K562 (cell line): ENCODE data around the gene EME1. TPM values are rescaled to one million over a fixed set of nuclear protein-coding genes. Genes with fewer than 3 reads are reported as not detected.

ENCODE experiments used
- CBX5 ChIP-seq: IDR thresholded peaks from 2 replicates; pipeline ENCODE4 v1.6.1; 2014; ENCODE audit warnings: low read depth, borderline replicate concordance
- MCM5 ChIP-seq: fragments of 450-650 bp; IDR thresholded peaks from 2 replicates; pipeline ENCODE4 v1.6.1; 2016; ENCODE audit warnings: low read depth
- MCM7 ChIP-seq, 2 experiments: fragments of 450-650 bp; IDR thresholded peaks; 2 replicates each; pipeline ENCODE4 v1.6.1; 2016 to 2018
- MXI1 ChIP-seq: IDR thresholded peaks from 2 replicates; pipeline ENCODE4 v1.6.1; 2011; ENCODE audit warnings: low read depth, mild to moderate bottlenecking, improper control_type of control experiment, low read length
- NFRKB ChIP-seq: fragments of 450-650 bp; IDR thresholded peaks from 2 replicates; pipeline ENCODE4 v1.6.1; 2016; ENCODE audit warnings: low read depth
- NR1H2 ChIP-seq: sonication (generic); formaldehyde crosslinking; IDR thresholded peaks from 2 replicates; pipeline ENCODE4 v1.4.0; 2020; ENCODE audit warnings: mild to moderate bottlenecking, missing genetic modification reagents
- NR3C1 ChIP-seq: sonication (generic); formaldehyde crosslinking; IDR thresholded peaks from 2 replicates; pipeline ENCODE4 v1.8.1; 2022; ENCODE audit warnings: missing genetic modification reagents
- PPARD ChIP-seq: fragments of 250-450 bp; sonication (Bioruptor Pico); IDR thresholded peaks from 2 replicates; pipeline ENCODE4 v1.8.0; 2022; ENCODE audit warnings: inconsistent platforms, mild to moderate bottlenecking, moderate library complexity
- SMAD2 ChIP-seq: fragments of 150-350 bp; IDR thresholded peaks from 2 replicates; pipeline ENCODE4 v1.6.1; 2014; ENCODE audit warnings: low read depth, mild to moderate bottlenecking, low read length
- TBP ChIP-seq: optimal IDR thresholded peaks from 2 replicates; pipeline ENCODE3; 2011; ENCODE audit warnings: low read depth, low read length, improper control_type of control experiment
- TCF3 ChIP-seq: sonication (generic); formaldehyde crosslinking; IDR thresholded peaks from 2 replicates; pipeline ENCODE4 v1.4.0; 2020; ENCODE audit warnings: mild to moderate bottlenecking, missing genetic modification reagents
- ZNF217 ChIP-seq: sonication (generic); formaldehyde crosslinking; IDR thresholded peaks from 2 replicates; pipeline ENCODE4 v1.8.0; 2022; ENCODE audit warnings: mild to moderate bottlenecking, missing genetic modification reagents
- ZNF3 ChIP-seq: fragments of 250-450 bp; sonication (Bioruptor Pico); IDR thresholded peaks from 2 replicates; pipeline ENCODE4 v1.5.0; 2021; ENCODE audit warnings: mild to moderate bottlenecking, moderate library complexity
- ZNF347 ChIP-seq: fragments of 450-650 bp; formaldehyde crosslinking; IDR thresholded peaks from 2 replicates; pipeline ENCODE4 v1.4.0; 2020; ENCODE audit warnings: low read depth, mild to moderate bottlenecking, moderate library complexity
- polyA plus RNA-seq, 8 experiments: library from polyadenylated mRNA; depleted of rRNA in 4 of 8; stranded (reverse) in 5 of 8; unstranded in 3 of 8; fragments of >200 nt; fragmentation: Nextera tagmentation in 2 of 8; fragmentation: Illumina TruSeq in 1 of 8; extraction: Ambion mirVana in 2 of 8; extraction: Trizol in 1 of 8; gene quantifications; 2 replicates each; pipeline versions ENCODE4 v1.2.1 to v1.2.3, GENCODE V29; 2011 to 2014; ENCODE audit warnings: inconsistent platforms in 1 of 8, missing spikeins in 1 of 8
- total RNA-seq, 7 experiments: library from RNA; depleted of rRNA in 6 of 7; stranded (reverse); fragments of >200 nt in 6 of 7; fragmentation: Illumina TruSeq in 2 of 7; extraction: Trizol in 2 of 7; gene quantifications; 2 replicates each; pipeline versions ENCODE4 v1.2.1 to v1.2.3, GENCODE V29; 2011 to 2021; ENCODE audit warnings: low replicate concordance in 1 of 7
- TF ChIP-seq, protein P1 (sequence below): fragments of 450-650 bp; IDR thresholded peaks from 2 replicates; pipeline ENCODE4 v1.6.1; 2014; ENCODE audit warnings: low read depth, mild to moderate bottlenecking, moderate library complexity, borderline replicate concordance
- TF ChIP-seq, protein P2 (sequence below): sonication (generic); formaldehyde crosslinking; IDR thresholded peaks from 2 replicates; pipeline ENCODE4 v1.8.0; 2022; ENCODE audit warnings: mild to moderate bottlenecking, missing genetic modification reagents
- TF ChIP-seq, protein P3 (sequence below): sonication (generic); formaldehyde crosslinking; IDR thresholded peaks from 2 replicates; pipeline ENCODE4 v1.9.0; 2022; ENCODE audit warnings: mild to moderate bottlenecking, missing genetic modification reagents
- TF ChIP-seq, protein P4 (sequence below): fragments of 250-450 bp; sonication (Bioruptor Pico); IDR thresholded peaks from 2 replicates; pipeline ENCODE4 v1.4.0; 2020; ENCODE audit warnings: borderline replicate concordance
- TF ChIP-seq, protein P5 (sequence below): fragments of 450-650 bp; formaldehyde crosslinking; conservative IDR thresholded peaks from 2 replicates; pipeline ENCODE4 v1.4.0; 2022; ENCODE audit warnings: mild to moderate bottlenecking, missing genetic modification characterization
- TF ChIP-seq, protein P6 (sequence below): fragments of 450-650 bp; IDR thresholded peaks from 2 replicates; pipeline ENCODE4 v1.7.0; 2016; ENCODE audit warnings: borderline replicate concordance

Gene EME1
- total and polyA plus RNA-seq, 9 of the 15 experiments (the other 6 are each of a cell fraction or from before 2014, with no cell fraction given), result 14.6 to 44.1 (median 24.0) TPM

DNA sequence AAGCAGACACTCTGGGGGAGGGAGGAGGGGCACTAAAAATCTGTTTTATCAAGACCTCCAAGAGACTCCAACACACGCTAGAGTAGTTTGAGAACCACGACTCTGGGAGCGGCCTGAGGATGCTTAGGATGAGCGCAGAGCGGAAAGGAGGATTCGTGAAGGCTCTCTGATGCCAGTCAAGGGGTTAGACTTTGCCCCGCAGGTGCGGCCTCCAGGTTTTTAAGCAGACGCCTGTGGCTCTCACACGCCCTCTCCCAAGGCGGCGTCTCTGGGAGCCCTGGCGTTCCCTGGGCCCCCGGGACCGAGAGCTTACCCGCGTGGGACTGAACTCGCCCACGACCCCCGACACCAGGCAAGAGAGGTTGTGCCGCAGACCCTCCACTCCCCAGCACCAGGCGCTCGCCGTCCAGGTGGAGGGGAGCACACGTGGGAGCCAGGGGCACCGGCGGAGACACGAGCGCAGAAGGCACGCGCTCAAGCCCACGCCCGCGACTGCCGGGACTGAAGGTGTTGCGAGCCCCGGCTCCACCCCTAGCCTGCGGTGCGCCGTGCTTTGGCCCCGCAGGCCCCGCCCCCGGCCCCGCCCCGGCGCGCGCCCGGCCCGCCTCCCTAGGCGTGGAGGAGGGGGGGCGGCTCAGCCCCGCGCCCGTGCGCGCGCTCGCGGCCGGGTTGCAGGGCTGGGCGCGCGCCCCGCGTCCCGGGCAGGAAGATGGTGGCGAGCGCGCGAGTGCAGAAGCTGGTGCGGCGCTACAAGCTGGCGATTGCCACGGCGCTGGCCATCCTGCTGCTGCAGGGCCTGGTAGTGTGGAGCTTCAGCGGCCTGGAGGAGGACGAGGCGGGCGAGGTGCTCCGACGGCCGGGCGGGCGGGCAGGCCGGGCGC is 27.4 kb upstream of the EME1 start, which contains the start of gene XYLT2 (continued):
- TF ChIP-seq, protein P1, sequence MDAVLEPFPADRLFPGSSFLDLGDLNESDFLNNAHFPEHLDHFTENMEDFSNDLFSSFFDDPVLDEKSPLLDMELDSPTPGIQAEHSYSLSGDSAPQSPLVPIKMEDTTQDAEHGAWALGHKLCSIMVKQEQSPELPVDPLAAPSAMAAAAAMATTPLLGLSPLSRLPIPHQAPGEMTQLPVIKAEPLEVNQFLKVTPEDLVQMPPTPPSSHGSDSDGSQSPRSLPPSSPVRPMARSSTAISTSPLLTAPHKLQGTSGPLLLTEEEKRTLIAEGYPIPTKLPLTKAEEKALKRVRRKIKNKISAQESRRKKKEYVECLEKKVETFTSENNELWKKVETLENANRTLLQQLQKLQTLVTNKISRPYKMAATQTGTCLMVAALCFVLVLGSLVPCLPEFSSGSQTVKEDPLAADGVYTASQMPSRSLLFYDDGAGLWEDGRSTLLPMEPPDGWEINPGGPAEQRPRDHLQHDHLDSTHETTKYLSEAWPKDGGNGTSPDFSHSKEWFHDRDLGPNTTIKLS, result no peak
- TF ChIP-seq, protein P2, sequence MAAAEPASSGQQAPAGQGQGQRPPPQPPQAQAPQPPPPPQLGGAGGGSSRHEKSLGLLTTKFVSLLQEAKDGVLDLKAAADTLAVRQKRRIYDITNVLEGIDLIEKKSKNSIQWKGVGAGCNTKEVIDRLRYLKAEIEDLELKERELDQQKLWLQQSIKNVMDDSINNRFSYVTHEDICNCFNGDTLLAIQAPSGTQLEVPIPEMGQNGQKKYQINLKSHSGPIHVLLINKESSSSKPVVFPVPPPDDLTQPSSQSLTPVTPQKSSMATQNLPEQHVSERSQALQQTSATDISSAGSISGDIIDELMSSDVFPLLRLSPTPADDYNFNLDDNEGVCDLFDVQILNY (CRISPR knock-in tag), result no peak
- TF ChIP-seq TCF3 (CRISPR knock-in tag) (no peak), MXI1 (no peak), MCM5 (no peak), CBX5 (no peak), NFRKB (no peak), NR3C1 (CRISPR knock-in tag) (0 out of 2 replicates have a peak, but pooled peaks have one; percentile 44), ZNF347 (CRISPR knock-in tag) (no peak), MCM7 (IDR thresholded peaks at IDR 0.05) (no peak), SMAD2 (no peak), ZNF217 (CRISPR knock-in tag) (no peak), TBP (peak; percentile 41), PPARD (CRISPR knock-in tag) (no peak), ZNF3 (CRISPR knock-in tag) (no peak), NR1H2 (peak; percentile 56; the same call in 1 of the 2 replicates)
- TF ChIP-seq, protein P3, sequence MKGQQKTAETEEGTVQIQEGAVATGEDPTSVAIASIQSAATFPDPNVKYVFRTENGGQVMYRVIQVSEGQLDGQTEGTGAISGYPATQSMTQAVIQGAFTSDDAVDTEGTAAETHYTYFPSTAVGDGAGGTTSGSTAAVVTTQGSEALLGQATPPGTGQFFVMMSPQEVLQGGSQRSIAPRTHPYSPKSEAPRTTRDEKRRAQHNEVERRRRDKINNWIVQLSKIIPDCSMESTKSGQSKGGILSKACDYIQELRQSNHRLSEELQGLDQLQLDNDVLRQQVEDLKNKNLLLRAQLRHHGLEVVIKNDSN, result peak; percentile 41; the same call in 1 of the 2 replicates
- TF ChIP-seq, protein P4, sequence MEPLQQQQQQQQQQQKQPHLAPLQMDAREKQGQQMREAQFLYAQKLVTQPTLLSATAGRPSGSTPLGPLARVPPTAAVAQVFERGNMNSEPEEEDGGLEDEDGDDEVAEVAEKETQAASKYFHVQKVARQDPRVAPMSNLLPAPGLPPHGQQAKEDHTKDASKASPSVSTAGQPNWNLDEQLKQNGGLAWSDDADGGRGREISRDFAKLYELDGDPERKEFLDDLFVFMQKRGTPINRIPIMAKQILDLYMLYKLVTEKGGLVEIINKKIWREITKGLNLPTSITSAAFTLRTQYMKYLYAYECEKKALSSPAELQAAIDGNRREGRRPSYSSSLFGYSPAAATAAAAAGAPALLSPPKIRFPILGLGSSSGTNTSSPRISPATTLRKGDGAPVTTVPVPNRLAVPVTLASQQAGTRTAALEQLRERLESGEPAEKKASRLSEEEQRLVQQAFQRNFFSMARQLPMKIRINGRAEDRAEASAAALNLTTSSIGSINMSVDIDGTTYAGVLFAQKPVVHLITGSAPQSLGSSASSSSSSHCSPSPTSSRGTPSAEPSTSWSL, result no peak
- TF ChIP-seq, protein P5, sequence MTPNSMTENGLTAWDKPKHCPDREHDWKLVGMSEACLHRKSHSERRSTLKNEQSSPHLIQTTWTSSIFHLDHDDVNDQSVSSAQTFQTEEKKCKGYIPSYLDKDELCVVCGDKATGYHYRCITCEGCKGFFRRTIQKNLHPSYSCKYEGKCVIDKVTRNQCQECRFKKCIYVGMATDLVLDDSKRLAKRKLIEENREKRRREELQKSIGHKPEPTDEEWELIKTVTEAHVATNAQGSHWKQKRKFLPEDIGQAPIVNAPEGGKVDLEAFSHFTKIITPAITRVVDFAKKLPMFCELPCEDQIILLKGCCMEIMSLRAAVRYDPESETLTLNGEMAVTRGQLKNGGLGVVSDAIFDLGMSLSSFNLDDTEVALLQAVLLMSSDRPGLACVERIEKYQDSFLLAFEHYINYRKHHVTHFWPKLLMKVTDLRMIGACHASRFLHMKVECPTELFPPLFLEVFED, result no peak
- TF ChIP-seq, protein P6, sequence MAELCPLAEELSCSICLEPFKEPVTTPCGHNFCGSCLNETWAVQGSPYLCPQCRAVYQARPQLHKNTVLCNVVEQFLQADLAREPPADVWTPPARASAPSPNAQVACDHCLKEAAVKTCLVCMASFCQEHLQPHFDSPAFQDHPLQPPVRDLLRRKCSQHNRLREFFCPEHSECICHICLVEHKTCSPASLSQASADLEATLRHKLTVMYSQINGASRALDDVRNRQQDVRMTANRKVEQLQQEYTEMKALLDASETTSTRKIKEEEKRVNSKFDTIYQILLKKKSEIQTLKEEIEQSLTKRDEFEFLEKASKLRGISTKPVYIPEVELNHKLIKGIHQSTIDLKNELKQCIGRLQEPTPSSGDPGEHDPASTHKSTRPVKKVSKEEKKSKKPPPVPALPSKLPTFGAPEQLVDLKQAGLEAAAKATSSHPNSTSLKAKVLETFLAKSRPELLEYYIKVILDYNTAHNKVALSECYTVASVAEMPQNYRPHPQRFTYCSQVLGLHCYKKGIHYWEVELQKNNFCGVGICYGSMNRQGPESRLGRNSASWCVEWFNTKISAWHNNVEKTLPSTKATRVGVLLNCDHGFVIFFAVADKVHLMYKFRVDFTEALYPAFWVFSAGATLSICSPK, result no peak
